GM12872 (cell line): ENCODE measurements around the gene C6orf47.

Experiments used
- TF ChIP-seq, protein P1 (sequence below): IDR thresholded peaks from 3 replicates; pipeline ENCODE4 v1.5.1; 2011; ENCODE audit warnings: low read depth, mild to moderate bottlenecking, low read length, moderate library complexity; ENCODE audit not compliant: insufficient read depth

C6orf47 gene

DNA sequence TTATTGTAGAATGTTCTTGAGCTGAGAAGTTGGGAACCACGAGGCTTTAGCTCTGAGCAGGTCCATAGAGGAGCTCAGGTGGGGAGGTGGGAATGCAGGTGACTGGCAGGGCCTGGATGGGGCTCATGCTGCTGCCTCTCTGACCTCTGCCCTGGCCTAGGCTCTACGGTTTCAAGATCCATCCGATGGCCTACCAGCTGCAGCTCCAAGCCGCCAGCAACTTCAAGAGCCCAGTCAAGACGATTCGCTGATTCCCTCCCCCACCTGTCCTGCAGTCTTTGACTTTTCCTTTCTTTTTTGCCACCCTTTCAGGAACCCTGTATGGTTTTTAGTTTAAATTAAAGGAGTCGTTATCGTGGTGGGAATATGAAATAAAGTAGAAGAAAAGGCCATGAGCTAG, 9.1 kb upstream of the C6orf47 start, which contains the start of gene LY6G5B:
Gene LY6G5B (plus strand): TSS at position 301 of the 400 bp plus-strand sequence. CDS start 975 bp downstream, outside the sequence.
- TF ChIP-seq, protein P1, sequence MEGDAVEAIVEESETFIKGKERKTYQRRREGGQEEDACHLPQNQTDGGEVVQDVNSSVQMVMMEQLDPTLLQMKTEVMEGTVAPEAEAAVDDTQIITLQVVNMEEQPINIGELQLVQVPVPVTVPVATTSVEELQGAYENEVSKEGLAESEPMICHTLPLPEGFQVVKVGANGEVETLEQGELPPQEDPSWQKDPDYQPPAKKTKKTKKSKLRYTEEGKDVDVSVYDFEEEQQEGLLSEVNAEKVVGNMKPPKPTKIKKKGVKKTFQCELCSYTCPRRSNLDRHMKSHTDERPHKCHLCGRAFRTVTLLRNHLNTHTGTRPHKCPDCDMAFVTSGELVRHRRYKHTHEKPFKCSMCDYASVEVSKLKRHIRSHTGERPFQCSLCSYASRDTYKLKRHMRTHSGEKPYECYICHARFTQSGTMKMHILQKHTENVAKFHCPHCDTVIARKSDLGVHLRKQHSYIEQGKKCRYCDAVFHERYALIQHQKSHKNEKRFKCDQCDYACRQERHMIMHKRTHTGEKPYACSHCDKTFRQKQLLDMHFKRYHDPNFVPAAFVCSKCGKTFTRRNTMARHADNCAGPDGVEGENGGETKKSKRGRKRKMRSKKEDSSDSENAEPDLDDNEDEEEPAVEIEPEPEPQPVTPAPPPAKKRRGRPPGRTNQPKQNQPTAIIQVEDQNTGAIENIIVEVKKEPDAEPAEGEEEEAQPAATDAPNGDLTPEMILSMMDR, result no peak

DNA sequence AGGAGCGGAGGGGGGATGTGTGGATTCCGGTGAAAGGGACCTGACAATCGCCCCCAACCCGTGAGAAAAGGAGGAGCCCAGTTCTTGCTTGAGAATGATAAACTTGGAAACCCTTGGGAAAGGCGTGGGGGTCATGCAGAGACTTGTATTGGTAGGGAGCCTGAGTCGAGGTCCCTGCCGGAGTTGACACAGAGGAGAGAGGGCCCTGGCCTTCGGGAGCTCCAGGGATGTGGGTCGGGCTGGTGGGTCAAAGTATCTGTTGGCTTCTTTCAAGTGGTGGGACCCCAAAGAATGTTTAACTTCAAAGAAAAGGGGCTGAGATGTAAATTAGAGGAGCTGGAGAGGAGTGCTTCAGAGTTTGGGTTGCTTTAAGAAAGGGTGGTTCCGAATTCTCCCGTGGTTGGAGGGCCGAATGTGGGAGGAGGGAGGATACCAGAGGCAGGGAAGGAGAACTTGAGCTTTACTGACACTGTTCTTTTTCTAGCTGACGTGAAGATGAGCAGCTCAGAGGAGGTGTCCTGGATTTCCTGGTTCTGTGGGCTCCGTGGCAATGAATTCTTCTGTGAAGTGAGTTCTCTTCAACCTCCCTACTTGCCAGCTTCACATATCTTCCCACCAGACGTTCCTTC, 5.9 kb upstream of the C6orf47 start:
- TF ChIP-seq, protein P1, result no peak

DNA sequence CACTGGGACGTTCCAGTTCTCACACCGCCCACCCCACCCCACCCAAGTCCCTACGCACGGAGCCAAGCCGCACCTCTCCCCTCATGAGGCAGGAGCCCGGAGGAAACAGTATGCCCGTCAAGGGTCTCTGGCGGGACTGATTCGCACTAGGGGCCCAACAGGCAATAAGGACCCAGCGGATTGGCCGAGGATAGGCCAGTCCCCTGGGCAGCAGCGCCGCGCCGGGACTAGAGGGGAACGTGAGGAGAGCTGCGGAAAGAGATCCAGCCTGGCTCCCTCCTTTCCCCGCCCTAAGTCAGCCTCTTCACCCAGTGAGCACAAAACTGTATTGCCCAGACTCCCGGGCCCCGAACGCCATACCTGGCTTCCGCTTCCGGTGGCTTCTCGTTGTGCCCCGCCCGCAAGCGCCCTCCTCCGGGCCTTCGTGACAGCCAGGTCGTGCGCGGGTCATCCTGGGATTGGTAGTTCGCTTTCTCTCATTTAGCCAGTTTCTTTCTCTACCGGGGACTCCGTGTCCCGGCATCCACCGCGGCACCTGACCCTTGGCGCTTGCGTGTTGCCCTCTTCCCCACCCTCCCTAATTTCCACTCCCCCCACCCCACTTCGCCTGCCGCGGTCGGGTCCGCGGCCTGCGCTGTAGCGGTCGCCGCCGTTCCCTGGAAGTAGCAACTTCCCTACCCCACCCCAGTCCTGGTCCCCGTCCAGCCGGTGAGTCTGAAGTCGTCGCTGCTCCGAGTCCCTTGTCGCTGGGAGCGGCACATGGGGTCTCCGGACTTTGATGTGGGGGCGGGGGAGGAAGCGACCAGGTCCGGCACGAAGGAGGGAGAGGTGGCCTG, 5.1 kb upstream of the C6orf47 start, which contains the start of gene CSNK2B:
Gene CSNK2B (plus strand): TSS at position 580 of the 836 bp plus-strand sequence. CDS start 752 bp downstream, outside the sequence.
- TF ChIP-seq, protein P1, result no peak

DNA sequence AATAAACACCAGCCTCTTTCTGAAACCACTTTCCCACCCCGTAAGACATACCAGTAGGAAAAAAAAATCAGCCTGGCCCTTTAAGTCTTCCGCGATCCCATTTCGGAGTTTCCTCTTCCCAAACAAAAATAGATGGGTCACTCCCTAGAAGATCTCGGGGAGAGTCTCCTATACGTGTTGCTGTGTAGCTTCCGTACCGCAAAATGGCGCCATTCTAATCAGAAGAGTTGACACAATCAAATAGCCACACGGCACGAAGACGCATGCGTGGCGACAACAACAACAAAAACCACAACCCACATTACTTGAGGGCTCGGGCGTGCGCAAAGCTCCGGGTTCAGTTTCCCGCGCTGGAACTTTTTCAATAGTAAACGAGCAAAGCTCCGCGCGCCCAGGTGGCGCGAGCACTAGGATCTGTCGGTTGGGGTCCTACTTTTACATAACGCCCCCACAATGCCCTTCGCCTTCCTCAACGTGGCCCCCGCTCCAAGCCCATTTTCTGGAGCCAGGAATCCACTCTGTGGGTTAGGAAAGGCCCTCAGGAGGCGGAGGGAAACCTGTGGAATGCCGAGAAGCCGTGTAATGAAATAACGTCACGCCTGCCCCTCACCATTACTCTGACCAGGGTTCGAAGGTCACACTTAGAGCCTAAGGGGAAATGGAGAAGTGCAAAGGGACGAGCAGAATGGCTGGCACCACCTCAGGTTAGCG, 4.4 kb upstream of the C6orf47 start, which contains the start of gene GPANK1:
Gene GPANK1 (minus strand): TSS at position 208 of the 711 bp plus-strand sequence. CDS start 519 bp downstream, outside the sequence.
- TF ChIP-seq, protein P1, result no peak

DNA sequence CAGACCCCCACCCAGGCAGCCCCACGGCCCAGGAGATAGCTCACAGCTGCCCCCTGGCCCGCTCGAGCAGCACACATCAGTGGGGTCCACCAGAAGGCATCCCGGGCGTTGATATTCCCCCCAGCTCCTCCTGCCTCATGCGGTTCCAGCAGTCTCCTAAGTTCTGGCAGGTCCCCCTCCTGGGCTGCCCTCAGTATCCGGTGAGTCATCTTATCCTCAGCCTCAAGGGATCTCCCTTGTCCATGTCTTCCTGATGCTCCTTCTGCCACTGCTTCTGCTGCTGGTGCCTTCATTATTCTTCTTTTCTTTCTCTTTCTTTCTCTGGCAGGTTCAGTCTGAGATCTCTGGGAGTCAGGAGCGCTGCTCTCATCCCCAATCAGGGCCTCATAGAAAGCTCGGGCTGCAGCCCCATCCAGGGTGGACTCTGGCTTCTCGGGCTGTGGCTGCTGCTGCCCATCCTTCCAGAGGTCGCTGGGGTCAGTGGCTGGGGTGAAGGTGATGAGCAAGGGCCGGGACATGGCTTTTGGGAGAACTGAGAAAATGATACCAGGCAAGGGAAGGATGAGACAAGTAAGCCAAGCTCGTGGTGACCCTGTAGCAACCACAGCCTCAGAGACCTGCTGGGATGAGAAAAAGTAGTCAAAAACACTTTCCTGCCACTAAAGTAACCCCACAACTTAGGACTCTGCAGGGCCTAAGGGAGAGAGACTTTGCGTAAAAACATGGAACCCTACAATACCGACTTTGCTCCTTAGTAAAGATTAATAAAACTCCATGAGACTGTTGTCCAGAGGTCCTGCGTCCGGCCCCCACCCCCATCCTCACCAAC, 3.6 kb upstream of the C6orf47 start:
- TF ChIP-seq, protein P1, result no peak

DNA sequence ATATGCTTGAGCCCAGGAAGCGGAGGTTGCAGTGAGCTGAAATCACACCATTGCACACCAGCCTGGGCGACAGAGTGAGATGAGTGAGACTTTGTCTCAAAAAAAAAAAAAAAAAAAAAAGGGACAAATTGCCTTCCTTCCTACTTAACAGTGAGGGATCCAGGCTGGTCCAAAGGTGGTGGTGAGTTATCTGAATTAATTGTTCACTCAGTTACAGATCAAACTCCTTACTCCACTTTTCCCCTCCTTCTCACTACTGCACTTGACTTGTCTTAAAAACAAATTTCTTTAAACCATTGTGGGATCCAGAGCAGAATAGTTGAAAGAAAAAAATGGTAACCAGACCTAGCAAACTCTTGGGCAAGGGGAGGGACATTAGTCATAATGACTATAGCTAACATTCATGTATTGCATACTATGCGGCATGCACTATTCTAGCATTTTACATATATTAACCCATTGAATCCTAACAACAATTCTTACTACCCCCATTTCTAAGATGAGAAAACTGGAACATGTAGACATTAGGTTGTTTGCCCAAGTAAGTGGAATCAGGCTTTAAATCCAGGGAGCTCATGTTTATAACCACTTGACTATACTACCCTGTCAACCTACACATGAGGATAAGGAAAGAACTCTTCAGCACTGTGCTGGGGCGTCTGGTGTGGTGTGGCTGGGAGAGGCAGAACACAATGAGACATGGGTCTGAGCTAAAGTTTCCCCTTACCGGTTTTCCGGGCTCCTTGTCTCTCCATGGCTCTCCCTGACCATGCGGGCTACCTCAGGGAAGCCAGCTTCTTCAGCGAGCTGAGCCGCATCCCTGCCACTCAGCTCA, 2.8 kb upstream of the C6orf47 start:
- TF ChIP-seq, protein P1, result no peak
